COR-L47 (cell line): ENCODE data around the gene CCDC116.
A peak's percentile ranks its signal among the peaks of the same experiment; 100 is the strongest.
"Not testable (repeated sequence)": the region's sequence is repeated elsewhere in the genome, so short reads cannot be mapped to it uniquely, and the experiment has no call there.

Source experiments
- DNase-seq: peaks from one replicate; lab custom pipeline; 2025; lab: John Stamatoyannopoulos, UW

The CCDC116 gene

DNA sequence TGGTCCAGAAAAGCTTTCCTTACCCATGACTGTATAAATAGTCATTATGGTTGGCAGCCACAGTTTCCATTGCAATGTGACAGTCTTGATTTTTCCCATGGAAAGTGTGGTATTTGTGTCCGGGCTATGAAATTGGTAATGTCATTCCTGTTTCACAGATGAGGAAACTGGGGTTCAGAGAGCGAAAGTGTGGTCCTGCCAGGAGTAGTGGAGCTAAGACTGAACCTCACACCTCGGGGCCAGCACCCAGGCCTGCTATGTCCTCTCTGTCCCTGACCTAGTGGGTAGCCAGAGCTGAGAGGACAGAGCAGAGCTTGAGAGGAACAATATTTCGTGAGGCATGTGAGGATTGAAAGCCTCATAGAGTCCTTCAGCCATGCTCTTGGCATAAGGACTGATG is 1.5 kb upstream of the CCDC116 start:
- DNase-seq: no peak

DNA sequence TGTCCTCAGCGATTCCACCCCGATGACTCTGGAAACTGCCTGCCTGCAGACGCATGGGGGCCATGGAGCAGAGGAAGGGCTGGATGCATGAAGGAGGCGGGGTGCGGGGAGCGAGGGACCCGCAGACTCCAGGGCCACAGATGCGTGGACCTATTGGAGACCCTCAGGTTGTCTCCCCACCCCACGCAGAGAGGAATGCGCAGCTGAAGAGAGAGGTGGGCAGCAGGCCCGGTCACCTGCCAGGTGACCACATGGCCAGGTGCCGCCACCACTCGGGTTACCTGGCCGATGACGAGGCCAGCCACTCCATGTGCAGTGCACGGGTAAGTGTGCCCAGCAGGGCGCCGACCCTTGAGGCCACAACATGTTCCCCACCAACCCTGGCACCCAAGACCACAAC is 371 bp downstream of the CCDC116 start:
- no peak for DNase-seq

DNA sequence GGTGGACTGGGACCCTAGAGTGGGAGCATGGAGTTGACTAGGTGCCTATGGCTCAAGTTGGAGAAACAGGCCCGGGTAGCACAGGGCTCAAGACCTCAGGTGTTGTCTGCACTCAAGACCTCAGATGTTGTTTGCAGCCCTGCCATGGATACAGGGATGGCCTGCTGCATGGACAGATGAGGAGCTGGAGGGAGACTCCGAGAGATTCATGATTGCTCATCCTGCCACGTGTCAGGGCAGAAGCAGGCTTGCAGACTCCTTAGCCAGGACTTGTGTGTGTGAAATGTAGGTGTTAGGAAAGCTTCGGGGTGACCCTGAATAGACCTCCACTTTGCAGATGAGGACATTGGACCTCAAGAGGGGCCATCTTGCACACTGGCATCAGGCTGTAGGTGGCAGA is 921 bp downstream of the CCDC116 start:
- no peak for DNase-seq

DNA sequence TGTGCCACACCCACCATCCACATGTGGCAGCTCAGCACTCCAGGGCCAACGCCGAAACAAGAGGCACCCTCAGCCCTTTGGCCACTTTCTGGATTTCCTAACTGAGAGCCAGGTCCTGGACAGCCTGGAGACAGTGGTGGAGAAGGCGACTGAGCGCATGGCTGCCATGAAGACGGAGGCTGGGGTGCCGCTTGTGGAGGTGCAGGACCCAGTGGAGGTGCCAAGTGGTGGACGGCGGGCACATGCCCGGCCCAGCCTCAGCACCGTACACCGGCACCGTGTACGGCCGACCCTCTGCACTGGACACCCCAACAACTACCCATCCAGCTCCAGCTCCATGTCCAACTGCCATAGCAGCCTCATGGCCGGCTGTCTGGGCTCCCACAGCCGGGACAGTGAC is 1.5 kb downstream of the CCDC116 start:
- no peak for DNase-seq

DNA sequence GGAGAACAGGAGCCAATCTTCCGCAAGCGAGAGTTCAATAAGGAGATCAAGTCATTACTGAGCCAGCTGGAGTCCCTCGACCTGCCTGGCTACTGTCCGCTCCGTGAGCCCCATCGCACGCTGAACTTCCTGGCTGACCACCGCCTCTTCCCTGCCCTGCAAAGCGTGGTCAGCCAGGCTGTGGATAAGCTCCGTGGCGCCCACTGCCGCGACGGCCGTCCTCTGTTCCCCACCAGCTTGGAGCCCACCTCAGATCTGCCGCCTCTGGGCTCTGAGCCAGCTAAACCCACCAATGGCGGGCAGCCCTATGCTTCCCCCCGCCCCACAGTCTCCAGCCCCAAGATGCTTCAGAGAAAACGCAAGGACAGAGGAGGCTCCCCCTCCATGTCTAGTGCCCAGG is 2.3 kb downstream of the CCDC116 start:
- no peak for DNase-seq

DNA sequence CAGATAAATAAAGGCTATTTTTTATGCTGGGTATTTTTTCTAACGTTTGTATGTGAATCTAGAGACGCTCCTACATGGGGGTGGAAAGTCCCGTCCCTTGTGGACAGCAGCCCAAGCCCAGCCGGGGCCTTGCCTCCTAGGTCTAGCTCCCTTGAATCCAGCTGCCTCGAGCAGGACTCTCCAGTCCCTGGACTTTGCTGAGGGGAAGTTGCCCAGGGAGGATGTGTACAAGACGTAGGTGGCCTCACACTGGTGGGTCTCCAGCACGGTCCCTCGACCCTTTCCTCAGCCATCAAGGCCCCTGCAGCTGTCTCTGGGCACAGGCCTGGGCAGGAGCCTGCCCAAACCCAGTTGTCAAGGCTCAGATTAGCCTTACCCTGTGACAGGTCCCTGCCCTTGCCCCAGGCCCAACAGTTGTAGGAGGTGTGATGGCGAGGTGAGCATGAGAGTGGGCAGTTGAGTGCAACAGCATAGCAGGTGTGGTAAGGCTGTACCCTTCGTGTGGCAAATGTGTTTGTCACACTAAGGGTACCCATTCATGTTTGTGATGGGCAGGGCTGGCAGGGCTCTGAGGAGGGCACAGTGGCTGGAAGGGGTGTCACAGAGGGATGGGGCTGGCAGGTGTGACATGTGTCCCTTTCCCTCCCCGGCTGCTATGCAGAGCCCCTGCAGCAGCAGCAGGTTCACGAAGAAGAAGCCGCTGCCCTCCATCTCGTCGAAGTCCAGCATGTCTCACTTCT is 3.4 kb downstream of the CCDC116 start:
- DNase-seq: no peak

DNA sequence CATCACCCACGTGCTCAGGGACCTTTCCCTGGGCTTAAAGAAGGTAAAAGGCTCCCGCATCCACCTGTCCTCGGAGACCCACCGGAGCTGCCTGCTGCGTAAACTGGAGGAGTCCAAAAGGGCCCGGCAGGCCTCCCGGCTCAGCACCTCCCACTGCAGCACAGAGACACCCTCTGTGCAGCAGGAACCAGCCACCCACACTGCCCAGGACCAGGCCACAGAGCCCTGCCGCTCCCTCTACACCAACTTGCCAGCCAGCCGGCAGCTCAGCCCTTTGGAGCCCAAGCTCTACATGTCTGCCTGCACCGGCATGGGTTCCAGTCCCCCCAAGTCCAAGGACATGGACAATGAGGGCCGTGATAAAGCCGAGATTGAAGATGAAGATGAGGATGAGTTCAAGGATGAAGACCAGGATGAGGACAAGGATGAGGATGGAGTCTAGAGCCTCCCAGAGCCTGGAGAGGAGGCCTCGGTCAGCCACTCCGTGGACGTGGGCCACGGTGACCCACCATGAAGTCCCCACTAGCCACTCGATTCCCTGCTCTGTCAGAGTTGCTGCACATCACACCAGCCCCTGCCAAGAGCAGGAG is 4.2 kb downstream of the CCDC116 start:
- no peak for DNase-seq

DNA sequence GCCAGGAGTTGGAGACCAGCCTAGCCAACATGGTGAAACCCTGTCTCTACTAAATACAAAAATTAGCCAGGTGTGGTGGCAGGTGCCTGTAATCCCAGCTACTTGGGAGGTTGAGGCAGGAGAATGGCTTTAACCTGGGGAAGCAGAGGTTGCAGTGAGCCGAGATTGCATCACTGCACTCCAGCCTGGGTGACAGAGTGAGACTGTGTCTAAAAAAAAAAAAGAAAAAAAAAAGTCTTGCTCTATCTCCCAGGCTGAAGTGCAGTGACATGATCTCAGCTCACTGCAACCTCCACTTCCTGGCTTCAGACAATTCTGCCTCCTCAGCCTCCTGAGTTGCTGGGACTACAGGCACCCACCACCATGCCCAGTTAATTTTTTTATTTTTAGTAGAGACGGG is 4.9 kb downstream of the CCDC116 start:
- DNase-seq: not testable (repeated sequence)

DNA sequence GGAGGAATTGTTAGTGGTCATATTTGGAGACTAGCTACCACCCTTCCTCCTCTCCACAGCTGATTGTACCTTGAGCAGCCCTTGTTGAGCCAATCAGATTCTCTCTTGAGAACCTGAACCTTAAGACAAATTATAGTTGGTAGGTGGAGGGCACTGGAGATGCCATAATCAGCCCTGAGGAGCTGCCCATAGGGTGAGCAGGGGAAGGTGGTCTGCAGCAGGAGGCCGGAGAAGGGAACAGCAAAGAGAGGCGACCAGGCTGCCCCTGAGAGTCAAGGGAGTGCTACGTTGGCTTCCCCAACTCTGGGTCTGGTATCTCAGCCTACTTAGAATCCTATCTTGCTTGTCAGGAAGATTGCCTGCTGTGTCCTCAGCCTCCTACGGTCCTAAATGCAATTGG is 6.8 kb downstream of the CCDC116 start:
- DNase-seq: no peak

DNA sequence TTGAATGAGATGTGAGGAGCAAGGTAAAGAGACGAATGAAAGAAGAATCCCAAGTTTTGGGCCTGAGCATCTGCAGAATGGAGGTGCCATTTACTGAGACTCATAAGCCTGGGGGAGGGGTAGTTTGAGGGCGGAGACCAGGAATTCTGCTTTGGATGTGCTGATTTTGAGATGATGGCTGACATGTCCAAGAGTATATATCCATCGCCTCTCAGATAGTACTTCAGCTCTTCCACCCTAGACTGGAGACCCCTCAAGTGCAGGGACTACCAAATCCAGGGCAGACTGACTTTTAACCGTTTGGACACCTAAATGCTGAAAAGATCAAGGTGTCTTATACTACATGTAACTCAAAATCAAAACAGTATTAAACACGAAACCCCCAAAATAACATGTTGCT is 8.2 kb downstream of the CCDC116 start:
- no peak for DNase-seq

DNA sequence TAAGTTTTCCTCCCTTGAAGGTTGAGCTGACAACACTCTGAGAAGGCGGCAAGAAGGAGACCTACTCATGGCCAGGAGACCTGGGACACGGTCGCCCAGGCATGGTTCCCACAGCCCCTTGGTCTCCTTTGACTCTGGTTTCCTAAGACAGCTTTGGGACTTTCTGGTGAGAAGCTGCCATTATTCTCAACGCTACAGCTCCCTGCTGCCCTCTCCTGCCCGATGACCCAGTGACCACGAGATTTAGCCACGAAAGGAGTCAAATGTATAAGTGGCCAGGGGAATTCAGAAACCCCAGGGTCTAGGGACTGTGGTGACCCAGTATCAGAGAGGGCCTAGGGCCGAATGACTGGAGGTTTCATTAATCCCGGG is 8.8 kb downstream of the CCDC116 start:
- DNase-seq: no peak

DNA sequence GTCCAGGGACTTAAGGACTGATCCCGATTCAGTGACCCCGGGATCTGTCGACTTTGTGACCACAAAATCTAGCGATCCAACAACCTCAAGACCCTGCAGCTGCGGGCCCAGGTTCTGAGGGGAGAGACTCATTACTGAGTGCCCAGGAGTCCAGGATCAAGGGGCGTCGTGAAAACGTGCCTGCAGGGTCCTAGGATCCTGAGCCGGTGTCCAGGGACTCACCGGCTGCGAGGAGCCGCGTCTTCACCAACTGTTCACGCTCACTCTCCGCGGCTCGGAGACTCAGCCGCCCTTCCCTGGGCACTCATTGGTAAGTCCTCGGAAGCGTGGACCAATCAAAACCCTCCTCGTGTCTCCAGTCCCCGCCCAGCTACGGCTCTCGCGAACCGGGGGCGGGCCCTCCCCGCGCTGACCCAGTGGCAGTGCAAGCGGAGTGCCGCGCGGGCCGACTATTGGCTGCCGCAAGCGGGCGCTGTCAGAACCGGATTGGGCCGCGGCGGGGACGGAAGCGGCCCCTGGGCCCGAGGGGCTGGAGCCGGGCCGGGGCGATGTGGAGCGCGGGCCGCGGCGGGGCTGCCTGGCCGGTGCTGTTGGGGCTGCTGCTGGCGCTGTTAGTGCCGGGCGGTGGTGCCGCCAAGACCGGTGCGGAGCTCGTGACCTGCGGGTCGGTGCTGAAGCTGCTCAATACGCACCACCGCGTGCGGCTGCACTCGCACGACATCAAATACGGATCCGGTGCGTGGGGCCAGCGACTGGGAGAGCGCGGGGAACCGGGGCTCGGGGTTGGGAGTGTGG is 9.4 kb downstream of the CCDC116 start, which contains the start of gene SDF2L1:
SDF2L1 (plus strand) TSS at position 514 of the 795 bp plus-strand sequence; CDS start at position 549, 35 bp downstream.
- DNase-seq: peak; percentile 98

DNA sequence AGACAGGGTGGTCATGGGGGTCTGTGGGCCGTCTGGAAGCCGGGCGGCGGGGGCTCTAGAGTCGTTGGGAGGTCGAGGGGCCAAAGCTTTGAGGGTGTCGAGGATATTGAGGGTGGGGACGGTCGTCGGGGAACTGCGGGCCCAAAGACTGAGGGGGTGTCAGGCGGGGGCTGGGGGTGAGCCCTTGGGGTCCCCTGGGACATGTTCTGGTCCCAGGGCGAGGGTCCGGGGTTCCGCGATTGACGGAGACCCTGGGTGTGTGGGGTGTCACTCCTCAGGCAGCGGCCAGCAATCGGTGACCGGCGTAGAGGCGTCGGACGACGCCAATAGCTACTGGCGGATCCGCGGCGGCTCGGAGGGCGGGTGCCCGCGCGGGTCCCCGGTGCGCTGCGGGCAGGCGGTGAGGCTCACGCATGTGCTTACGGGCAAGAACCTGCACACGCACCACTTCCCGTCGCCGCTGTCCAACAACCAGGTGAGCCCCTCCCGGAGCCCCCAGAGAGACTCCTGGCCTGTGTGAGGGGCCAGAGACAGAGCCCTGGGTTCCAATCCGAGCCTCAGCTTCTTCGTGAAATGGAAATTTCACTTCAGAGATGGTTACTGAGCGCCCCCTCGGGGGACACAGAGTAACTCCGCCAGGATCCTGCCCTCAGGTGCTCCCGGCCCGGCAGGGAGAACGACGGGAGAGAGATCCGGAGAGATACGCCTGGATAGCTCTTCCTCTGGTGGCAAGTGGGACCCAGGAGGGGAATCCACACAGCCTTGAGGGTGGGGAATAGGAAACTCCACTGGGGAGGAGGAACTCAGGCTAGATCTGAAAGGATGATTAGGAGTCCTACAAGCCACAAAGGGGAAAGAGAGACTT is 10.3 kb downstream of the CCDC116 start:
- DNase-seq: peak; percentile 80

DNA sequence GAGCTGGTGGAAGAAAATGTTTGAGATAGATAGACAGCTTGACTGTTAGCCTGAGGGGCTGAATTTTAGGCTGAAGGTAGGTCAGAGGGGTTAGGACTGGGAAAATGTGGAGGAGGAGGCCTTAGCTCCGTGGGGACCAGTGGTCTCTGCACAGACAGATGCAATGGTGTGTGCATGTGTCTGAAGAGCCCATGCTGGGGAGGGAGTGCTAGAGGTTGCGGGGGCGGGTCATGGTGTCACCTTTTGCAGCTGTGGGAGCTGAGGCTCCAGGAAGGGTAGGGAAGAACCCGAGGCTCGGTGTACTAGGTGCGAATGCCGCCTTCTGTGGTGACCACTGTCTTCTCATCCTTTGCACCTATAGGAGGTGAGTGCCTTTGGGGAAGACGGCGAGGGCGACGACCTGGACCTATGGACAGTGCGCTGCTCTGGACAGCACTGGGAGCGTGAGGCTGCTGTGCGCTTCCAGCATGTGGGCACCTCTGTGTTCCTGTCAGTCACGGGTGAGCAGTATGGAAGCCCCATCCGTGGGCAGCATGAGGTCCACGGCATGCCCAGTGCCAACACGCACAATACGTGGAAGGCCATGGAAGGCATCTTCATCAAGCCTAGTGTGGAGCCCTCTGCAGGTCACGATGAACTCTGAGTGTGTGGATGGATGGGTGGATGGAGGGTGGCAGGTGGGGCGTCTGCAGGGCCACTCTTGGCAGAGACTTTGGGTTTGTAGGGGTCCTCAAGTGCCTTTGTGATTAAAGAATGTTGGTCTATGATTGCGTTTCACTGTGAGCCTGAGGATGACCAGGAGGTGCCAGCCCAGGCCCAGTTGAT is 11.2 kb downstream of the CCDC116 start:
- DNase-seq: no peak

DNA sequence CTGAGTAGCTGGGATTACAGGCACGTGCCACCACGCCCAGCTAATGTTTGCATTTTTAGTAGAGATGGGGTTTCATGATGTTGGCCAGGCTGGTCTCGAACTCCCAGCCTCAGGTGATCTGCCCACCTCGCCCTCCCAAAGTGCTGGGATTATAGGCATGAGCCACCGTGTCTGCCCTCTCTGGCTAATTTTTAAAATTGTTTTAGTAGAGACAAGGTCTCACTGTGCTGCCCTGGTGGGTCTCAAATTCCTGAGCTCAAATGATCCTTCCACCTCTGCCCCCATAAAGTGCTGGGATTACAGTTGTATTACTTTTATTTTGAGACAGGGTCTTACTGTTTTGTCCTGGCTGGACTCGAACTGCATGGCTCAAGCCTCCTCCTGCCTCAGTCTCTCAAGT is 13.0 kb downstream of the CCDC116 start:
- DNase-seq: not testable (repeated sequence)

DNA sequence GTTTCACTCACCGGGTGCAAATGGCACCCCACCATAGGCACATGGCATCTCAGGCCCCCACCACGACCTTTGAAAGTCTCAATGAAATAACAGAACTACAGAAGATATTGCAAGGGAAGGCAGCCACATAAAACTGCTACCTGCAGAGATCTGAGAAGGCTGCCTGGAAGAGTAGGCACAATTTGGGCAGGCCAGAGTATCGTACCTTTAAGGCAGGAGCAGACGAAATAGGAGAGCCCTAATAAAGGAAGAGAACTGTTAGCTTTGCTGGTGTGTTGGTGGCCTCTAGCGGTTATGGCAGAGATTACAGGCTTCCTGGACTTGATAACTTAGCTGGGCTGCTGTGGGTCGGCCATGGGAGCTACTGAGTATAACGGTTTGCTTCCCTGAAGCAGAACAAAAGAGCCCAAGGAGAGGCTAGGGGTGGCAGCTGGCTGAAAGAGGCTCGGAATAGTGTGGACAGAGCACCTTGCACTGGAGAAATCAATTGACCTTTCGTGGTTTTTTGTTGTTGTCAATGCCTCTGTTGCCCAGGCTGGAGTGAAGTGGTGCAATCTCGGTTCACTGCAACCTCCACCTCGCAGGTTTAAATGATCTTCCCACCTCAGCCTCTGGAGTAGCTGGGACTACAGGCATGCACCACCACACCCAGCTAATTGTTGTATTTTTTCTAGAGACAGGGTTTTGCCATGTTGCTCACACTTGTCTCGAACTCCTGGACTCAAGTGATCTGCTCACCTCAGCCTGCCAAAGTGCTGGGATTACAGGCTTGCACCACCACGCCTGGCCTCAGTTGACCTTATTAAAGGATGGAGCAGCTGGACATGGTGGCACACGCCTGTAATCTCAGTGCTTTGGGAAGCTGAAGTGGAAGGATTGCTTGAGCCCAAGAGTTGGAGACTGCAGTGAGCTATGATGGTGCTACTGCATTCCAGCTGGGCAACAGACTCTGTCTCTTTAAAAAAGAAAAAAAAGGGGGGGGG is 14.3 kb downstream of the CCDC116 start:
- peak; percentile 74 for DNase-seq

DNA sequence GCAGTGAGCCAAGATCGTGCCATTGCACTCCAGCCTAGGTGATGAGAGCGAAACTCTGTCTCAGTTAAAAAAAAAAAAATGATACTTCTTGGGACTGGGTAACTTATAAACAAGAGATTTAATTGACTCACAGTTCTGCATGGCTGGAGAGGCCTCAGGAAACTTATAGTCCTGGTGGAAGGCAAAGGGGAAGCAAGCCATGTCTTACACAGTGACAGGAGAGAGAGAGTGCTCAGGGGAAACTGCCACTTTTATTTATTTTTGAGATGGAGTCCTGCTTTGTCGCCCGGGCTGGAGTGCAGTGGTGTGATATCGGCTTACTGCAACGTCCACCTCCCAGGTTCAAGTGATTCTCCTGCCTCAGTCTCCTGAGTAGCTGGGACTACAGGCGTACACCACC is 17.7 kb downstream of the CCDC116 start:
- no peak for DNase-seq

DNA sequence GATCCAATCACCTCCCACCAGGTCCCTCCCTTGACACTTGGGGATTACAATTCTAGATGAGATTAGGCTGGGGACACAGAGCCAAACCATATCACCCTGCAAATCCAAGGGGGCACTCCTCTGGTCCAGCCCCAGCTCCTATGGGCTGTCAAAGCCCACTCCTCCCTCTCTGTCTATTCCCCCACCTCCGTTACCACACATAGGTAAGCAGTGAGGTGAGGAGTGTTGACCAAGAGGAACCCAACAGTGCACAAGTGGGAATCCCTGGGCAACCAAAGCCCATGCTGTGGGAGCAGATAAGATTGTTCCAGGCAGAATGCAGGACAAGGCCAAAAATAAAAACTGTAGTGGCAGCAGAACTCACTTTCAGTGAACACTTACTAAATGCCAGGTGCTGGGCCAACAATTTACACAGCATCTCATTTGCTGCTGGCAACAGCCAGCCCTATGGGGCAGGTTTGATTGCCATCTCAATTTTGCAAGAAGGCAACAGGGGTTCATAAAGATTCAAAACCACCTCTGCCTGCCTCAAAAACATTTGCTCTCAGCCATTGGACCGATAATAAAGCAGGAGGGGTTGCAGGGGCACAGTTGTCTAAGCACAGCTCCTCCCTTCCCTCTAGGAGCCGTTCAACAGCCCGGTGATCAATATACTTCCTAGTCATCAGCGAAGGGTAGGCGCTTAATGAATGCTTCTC is 18.4 kb downstream of the CCDC116 start:
- peak; percentile 22 for DNase-seq

DNA sequence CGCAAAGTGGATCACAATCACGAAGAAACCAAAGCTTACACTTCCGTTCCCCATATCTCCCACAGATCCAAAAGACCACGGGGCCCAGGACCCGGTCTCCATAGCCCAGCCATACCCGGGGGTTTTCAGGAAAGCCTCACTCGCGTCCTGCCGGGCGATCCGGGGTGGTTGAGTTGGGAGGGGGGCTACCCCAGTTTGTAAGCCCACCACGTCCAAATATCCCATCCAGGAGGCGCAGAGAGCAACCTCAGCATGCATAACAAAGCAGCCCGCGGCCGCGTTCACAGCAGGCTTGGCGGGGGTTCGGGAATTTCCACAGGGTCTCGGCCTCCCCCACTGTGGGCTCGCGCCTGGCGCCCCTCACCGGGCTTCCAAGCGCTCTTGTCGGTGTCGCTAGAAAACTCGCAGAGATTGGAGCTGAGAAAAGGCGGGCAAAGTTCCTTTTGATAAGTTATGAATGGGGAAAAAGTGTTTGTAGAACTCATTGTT is 19.0 kb downstream of the CCDC116 start:
- DNase-seq: no peak
